Posterior cingulate gyrus (tissue), 11 donors: ENCODE data around the gene MAML2.
"Not testable (repeated sequence)": the region's sequence is repeated elsewhere in the genome, so short reads cannot be mapped to it uniquely, and the experiment has no call there.

Source experiments
- DNase-seq, 10 donors: peaks; one replicate each; pipeline versions ENCODE4 v3.0.0 to v3.0.0-alpha.2; 2020 to 2021; ENCODE audit warnings: mixed read lengths in 3 of 10
- intact Hi-C: fragments of 100-400 bp; cut with DNase I; formaldehyde crosslinking; loops from one replicate; pipeline ENCODE4 v1.15.1; 2023

Gene MAML2

GRCh38 chr11:96275801-96276594 is 67.0 kb downstream of the MAML2 start:
- intact Hi-C loops: no loop called here
- DNase-seq: no peak

DNA sequence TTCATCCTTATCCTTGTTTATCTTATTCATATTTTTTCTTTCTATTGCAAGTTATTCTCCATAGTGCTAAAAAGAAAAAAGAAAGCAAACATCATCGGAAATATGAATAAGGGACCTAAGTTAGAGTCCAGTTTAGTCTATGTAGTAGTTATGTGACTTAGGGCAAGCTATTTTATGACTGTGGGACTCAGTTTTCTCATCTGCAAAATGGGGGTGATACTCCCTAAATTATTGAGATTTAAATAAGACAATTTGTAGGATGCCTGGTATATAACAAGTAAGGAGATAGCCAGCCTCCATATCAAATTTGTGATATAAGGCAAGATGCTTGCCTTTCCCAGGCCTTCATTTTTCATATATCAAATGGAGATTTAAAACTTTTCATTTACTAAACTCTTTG is 69.5 kb downstream of the MAML2 start:
- intact Hi-C loops: no loop called here
- no peak for DNase-seq

GRCh38 chr11:96272529-96273222 is 70.3 kb downstream of the MAML2 start:
- no peak for DNase-seq
- intact Hi-C loops: no loop called here

GRCh38 chr11:96271777-96272176 is 71.2 kb downstream of the MAML2 start:
- intact Hi-C loops: no loop called here
- no peak for DNase-seq

GRCh38 chr11:96271352-96271751 is 71.6 kb downstream of the MAML2 start:
- intact Hi-C loops, DNase-seq: not testable (repeated sequence)

GRCh38 chr11:96268527-96268926 is 74.5 kb downstream of the MAML2 start:
- intact Hi-C loops, DNase-seq: not testable (repeated sequence)

GRCh38 chr11:96267496-96268032 is 75.4 kb downstream of the MAML2 start:
- DNase-seq: no peak
- intact Hi-C loops: no loop called here

DNA sequence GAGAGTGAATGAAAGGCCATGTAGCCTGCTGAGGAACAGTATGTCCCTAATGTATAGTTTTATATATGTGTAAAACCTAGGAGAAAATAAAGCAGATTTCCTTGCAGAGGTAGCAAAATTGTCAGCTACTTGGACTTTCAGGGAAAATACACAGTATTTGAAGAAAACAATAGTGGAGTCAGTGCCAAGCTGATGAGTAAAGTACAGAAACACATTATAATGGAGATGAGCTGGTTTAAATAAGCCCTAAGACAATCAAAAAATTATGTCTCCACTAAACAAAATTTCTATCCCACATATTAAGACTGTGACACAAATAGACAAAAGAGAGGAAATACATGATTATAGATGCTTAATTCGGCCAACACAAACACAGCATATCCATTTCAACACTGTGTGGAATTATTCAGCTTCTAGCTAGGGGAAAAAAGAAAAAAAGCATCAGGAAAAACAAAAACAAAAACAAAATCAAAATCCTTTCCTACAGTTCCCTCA is 75.9 kb downstream of the MAML2 start:
- DNase-seq: no peak
- intact Hi-C loops: no loop called here

DNA sequence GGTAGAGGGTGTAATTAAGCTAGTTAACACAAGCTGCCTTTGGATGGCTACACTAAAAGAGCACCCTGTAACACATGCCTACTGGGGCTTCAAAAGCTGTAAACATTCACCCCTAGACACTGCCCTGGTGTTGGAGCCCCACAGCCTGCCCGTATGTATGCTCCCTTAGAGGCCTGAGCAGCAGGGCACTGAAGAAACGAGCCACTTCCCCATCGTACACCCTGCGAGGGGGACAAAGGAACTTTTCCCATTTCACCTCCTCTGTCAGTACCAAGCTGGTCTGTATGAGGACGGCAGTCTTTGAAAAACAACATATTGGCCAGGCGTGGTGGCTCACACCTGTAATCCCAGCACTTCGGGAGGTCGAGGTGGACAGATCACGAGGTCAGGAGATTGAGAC is 77.0 kb downstream of the MAML2 start:
- intact Hi-C loops: no loop called here
- DNase-seq: no peak

DNA sequence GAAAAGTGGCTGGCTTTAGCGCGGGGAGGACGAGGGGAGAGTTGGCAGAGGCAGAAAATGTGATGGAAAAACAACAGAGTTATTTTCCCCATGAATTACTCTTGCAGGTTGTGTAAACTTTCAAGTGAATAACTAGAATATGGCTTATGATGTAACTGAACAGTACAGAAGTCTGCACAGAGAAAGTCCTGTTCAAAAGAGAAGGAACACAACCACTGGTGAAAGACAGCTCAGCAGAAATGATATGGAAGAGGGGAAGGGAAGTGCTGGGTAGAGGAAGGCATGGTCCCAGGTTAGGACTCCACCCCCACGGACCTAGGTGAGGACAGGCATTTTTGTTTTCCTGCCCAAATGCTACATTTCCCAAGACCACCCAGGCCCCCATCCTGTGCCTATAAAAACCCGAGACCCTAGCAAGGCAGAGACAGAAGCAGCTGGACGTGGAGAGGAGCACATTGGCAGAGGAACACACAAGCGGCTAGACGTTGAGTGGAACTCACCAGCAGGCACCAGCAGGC is 77.7 kb downstream of the MAML2 start:
- DNase-seq: peak in 1 of 10 donors; percentile 67
- intact Hi-C loops: no loop called here

DNA sequence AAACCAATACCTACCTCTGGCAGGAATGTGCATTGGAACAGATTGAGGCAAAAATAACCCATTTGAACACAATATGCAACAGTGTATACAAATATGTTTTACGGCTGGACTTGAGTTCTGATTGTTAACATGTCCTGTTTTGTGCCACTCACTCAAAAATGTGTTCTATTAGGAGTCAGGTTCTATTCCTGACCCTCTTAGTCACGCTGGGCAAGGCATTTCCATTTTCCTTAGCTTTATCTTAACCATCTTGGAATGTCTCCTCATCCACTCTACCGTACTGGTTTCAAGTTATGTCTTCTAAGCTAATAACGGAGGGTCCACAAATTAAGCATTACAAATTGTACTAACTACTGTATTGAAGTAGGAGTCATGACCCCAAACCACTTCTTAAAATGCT is 78.6 kb downstream of the MAML2 start:
- DNase-seq: no peak
- intact Hi-C loops: no loop called here

- no peak for DNase-seq
- intact Hi-C loops: no loop called here
These were observed 79.7 kb downstream of the MAML2 start for GRCh38 chr11:96263238-96263763.

DNA sequence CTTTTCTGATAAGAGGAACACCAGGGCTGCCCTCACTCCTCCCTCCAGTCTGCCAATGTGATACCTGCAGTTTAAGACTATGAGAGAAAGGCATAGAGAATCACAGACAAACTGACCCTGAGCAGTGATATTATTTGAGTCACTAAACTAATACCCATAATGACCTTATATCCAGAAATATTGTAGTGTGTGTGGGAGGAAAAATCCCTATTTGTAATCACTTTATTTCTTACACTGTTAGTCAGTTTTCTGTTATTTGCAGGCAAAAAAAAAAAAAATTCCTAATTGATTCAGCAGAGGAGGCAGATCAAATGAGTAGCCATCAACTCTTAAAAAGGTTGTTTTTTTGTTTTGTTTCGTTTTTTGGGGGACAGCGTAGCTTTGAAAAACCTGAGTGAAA is 82.5 kb downstream of the MAML2 start:
- intact Hi-C loops: no loop called here
- DNase-seq: no peak

- intact Hi-C loops: no loop called here
These were observed 82.9 kb downstream of the MAML2 start for GRCh38 chr11:96260067-96260511.

DNA sequence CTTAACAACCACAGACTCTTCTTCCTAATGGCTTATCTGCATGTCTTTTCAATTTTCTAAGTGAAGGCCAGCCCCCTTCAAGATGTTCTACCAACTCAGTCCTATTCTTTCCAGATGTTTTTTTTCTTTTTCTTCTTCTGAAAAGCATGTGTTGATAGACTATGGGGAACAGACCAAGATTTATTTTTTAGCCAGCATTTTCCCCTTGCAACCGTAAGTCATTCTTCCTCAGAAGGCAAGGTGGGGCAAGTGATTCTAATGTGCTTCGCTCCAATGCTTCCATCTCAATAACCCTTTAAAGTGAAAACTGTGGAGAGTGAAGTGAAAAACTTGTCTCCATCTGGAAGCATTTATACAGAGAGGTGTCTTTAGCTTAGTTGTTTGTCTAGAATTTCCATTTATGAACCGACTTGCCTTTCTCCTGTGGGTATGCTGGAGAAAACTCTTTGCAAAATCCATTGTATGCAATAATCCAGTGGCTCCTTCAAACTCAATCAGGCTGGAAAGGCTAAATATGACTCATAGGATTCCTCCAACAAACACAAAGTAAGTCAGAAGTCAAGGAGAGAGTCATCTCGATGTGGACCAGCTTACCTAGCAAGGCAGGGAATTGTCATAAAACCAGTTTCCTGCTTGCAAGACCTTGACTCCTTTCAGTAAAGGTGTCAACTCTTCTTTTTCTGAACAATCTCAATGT is 83.7 kb downstream of the MAML2 start:
- DNase-seq: no peak
- intact Hi-C loops: loop anchor here (10.0 kb wide), 1 partner anchor 76 kb away; no protein-coding TSS in a partner anchor

More at GRCh38 chr11:96260067-96260511, 82.9 kb downstream of the MAML2 start:
- no peak for DNase-seq

DNA sequence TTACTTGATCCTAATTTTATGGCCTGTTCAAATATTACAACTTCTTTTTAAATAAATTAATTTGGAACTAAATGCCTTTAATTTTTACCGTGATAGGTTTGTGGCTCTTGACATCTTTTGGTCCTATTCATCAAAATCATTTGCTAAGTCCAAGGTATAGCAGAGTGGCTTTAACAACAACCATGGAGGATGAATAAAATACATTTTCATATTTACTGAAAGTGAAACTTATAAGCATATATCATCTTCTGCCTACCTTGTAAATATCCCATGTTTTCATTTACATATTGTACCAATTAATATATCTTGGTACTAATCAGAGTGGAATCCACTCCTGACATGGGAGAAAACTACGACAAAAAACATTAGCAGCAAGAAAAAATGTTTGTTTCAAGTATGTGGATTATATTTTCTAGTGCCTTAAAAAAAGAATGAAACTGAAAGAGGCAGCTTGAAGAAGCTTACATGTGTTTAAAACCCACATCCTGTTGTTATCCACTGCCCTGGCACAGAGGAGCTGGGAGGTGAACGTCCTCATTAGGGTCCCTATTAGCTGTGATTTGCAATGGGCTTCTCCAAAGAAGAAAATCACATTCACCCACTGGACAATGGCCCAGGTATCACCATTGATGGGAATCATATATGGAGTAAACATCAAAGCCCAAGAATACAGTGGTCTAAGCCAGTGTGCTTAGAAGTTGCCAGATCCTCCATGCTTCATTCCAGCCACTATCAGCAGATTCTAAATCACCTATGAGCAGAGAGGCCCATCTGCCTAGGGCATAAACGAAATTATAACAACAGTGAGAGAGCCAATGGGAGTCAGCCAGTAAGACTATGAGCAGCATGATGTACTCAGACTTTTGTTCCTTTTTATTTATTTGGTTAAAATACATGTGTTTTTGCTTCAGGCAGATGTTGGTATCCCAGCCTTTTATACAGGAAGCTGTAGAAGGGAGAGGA is 84.7 kb downstream of the MAML2 start:
- intact Hi-C loops: loop anchor here (10.0 kb wide), 1 partner anchor 77 kb away; no protein-coding TSS in a partner anchor

GRCh38 chr11:96257036-96257435 is 86.0 kb downstream of the MAML2 start:
- no peak for DNase-seq
- intact Hi-C loops: loop anchor here (10.0 kb wide), 1 partner anchor 78 kb away; no protein-coding TSS in a partner anchor

More for the DNA sequence above, 84.7 kb downstream of the MAML2 start:
- no peak for DNase-seq

DNA sequence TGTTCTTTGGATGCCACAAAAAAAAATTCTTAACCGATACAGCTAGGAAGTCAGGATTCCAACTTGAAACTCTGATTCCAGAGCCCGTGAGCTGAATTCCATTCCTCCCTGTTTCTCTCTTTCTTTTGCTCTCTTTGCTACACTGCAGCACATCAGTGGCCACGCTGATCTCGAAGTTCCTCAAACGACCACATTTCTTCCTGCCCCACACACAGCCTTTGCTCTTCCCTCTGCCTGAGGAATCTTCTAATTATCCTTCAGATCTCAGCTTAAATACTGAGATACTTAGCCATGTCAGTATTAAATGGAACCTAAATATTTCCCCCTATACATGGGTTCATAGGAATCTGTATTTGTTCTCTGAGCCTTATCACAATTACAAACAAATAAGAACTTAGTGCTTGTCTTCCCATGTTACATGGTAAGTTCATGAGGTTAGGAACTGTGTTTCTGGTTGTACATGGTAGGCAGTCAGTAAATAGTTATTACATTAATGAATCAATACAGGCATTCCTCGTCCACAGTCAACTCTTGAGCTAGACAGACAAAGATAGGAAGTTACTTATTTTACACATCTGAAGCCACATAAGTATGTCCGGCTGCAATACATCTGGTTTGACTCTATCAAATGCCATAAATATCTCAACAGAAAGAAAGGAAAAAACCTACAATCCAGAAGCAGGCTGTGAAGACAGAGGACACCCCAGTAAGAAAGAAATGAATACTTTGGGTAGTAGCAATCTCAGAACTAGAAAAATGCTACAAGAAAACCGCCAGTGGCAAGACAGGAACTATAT is 86.6 kb downstream of the MAML2 start:
- DNase-seq: no peak
- intact Hi-C loops: loop anchor here (10.0 kb wide), 1 partner anchor 78 kb away; no protein-coding TSS in a partner anchor
